ENCODE results near the gene HLA-F.
A peak's percentile ranks its signal among the peaks of the same experiment; 100 is the strongest.

HLA-F gene

GRCh38 chr6:29723262-29723665 lies at the start of gene HLA-F:
Gene HLA-F, plus strand, starts transcription at chr6:29723434. Its CDS starts 30 bp downstream, at chr6:29723464.
- DNase-seq (ENCODE audit: low read depth in 2 of 2): peak; percentile 63 to 64

- DNase-seq (ENCODE audit: low read depth in 2 of 2): no peak
These were observed 49.2 kb upstream of the HLA-F start for GRCh38 chr6:29674008-29674407.

GRCh38 chr6:29675561-29675960 lies 47.7 kb upstream of the HLA-F start:
- DNase-seq (ENCODE audit: low read depth in 2 of 2): no peak

- DNase-seq (ENCODE audit: low read depth in 2 of 2): no peak
These were observed 46.1 kb upstream of the HLA-F start for GRCh38 chr6:29676981-29677601.

GRCh38 chr6:29678114-29678513 lies 45.1 kb upstream of the HLA-F start:
- no peak for DNase-seq (ENCODE audit: low read depth in 2 of 2)

- no peak for DNase-seq (ENCODE audit: low read depth in 2 of 2)
These were observed 43.3 kb upstream of the HLA-F start for GRCh38 chr6:29679962-29680361.

- DNase-seq (ENCODE audit: low read depth in 2 of 2): no peak
These were observed 42.8 kb upstream of the HLA-F start for GRCh38 chr6:29680416-29680815.

GRCh38 chr6:29680904-29681303 lies 42.3 kb upstream of the HLA-F start, which contains the start of gene ZFP57:
Gene ZFP57, minus strand, starts transcription at chr6:29681152. Its CDS starts 4,149 bp downstream, at chr6:29677003.
- no peak for DNase-seq (ENCODE audit: low read depth in 2 of 2)

- no peak for DNase-seq (ENCODE audit: low read depth in 2 of 2)
These were observed 41.4 kb upstream of the HLA-F start for GRCh38 chr6:29681811-29682210.

GRCh38 chr6:29685718-29686326 lies 37.4 kb upstream of the HLA-F start:
- no peak for DNase-seq (ENCODE audit: low read depth in 2 of 2)

- DNase-seq (ENCODE audit: low read depth in 2 of 2): no peak
These were observed 28.6 kb upstream of the HLA-F start for GRCh38 chr6:29694637-29695036.

GRCh38 chr6:29696147-29697125 lies 26.8 kb upstream of the HLA-F start:
- DNase-seq (ENCODE audit: low read depth in 2 of 2): no peak

GRCh38 chr6:29702519-29703103 lies 20.6 kb upstream of the HLA-F start:
- DNase-seq (ENCODE audit: low read depth in 2 of 2): peak; percentile 77 to 79

- no peak for DNase-seq (ENCODE audit: low read depth in 2 of 2)
These were observed 17.6 kb upstream of the HLA-F start for GRCh38 chr6:29705389-29706231.

GRCh38 chr6:29708432-29709179 lies 14.6 kb upstream of the HLA-F start:
- no peak for DNase-seq (ENCODE audit: low read depth in 2 of 2)

GRCh38 chr6:29709188-29709587 lies 14.0 kb upstream of the HLA-F start:
- no peak for DNase-seq (ENCODE audit: low read depth in 2 of 2)

- DNase-seq (ENCODE audit: low read depth in 2 of 2): no peak
These were observed 12.8 kb upstream of the HLA-F start for GRCh38 chr6:29710281-29710941.

- DNase-seq (ENCODE audit: low read depth in 2 of 2): no peak
These were observed 2.4 kb upstream of the HLA-F start for GRCh38 chr6:29720863-29721262.

- peak; percentile 73 to 86 for DNase-seq (ENCODE audit: low read depth in 2 of 2)
These were observed 693 bp downstream of the HLA-F start for GRCh38 chr6:29723666-29724588.
